Kidney (tissue), 14 donors: ENCODE data around the gene AK3. TPM values are rescaled to one million over a fixed set of nuclear protein-coding genes. Genes with fewer than 3 reads are reported as not detected.
"Not testable (repeated sequence)": the region's sequence is repeated elsewhere in the genome, so short reads cannot be mapped to it uniquely, and the experiment has no call there.

Source experiments
- DNase-seq, 5 donors: peaks; one replicate each; pipeline ENCODE4 v3.0.0-alpha.2; 2013 to 2020
- FAIRE-seq: peaks from 2 replicates; lab custom pipeline; 2012; peaks lifted over from hg19 to GRCh38; lab: Jason Lieb, UNC
- H3K27ac ChIP-seq, 2 donors: one replicate each; pipeline ENCODE4 v1.7.0; 2013; ENCODE audit warnings: low read depth in 2 of 2, low read length in 2 of 2, inconsistent platforms in 1 of 2
- H3K27me3 ChIP-seq: one replicate; pipeline ENCODE4 v1.7.1; 2013; ENCODE audit warnings: low read length, inconsistent platforms; ENCODE audit not compliant: control insufficient read depth, insufficient read depth
- H3K36me3 ChIP-seq, 3 donors: one replicate each; pipeline versions ENCODE4 v1.7.0 to v1.7.1; 2013; ENCODE audit warnings: low read length in 3 of 3, control low read depth in 1 of 3, inconsistent platforms in 1 of 3; ENCODE audit not compliant: insufficient read depth in 3 of 3, control insufficient read depth in 2 of 3
- H3K4me1 ChIP-seq, 3 donors: one replicate each; pipeline versions ENCODE4 v1.7.0 to v1.7.1; 2013; ENCODE audit warnings: low read length in 3 of 3, inconsistent platforms in 1 of 3, low read depth in 1 of 3; ENCODE audit not compliant: control insufficient read depth in 2 of 3, insufficient read depth in 2 of 3
- H3K4me3 ChIP-seq, 3 donors: one replicate each; pipeline versions ENCODE4 v1.7.0 to v1.8.1; 2013; ENCODE audit warnings: low read length in 3 of 3, control low read depth in 1 of 3, inconsistent platforms in 1 of 3
- H3K9ac ChIP-seq, 3 donors: one replicate each; pipeline versions ENCODE4 v1.7.0 to v1.7.1; 2013; ENCODE audit warnings: low read length in 3 of 3, control low read depth in 1 of 3, inconsistent platforms in 1 of 3
- H3K9me3 ChIP-seq, 3 donors: one replicate each; pipeline versions ENCODE4 v1.7.0 to v1.7.1; 2013; ENCODE audit warnings: low read length in 3 of 3, control low read depth in 1 of 3, inconsistent platforms in 1 of 3; ENCODE audit not compliant: control insufficient read depth in 2 of 3, insufficient read depth in 1 of 3
- intact Hi-C: fragments of 100-400 bp; cut with DNase I; formaldehyde crosslinking; loops from one replicate; pipeline ENCODE4 v1.11.1; 2022
- polyA plus RNA-seq: library from polyadenylated mRNA; stranded (reverse); fragments of 350-450 nt; fragmentation: Illumina TruSeq; extraction: RNeasy Lipid Tissue Mini Kit (QIAGEN cat#74804); gene quantifications from one replicate; pipeline ENCODE4 v1.2.3, GENCODE V29; 2014; ENCODE audit warnings: low read depth, low replicate concordance; ENCODE audit not compliant: insufficient read depth
- total RNA-seq: library from RNA; stranded (reverse); fragmentation: NEBNext Ultra II Directional; extraction: Animal tissue kit (Norgen Biotek cat#: 25700); gene quantifications from one replicate; pipeline ENCODE4 v1.2.1, GENCODE V29; 2021
- TF ChIP-seq, protein P1 (sequence below): IDR thresholded peaks from 3 replicates; pipeline ENCODE4 v1.5.1; 2012; ENCODE audit warnings: mild to moderate bottlenecking, moderate library complexity, borderline replicate concordance; ENCODE audit not compliant: insufficient read depth; ENCODE audit errors: extremely low read depth
- donor health status: control.
- donor health status: control.
- donor health status: control.
- donor health status: control.
- donor health status: control.
- donor health status: DM: yes; HTN: yes; CAD: no.
- donor health status: Normal renal cell carcinoma (clear cell type).

The AK3 gene
- total and polyA plus RNA-seq, 2 donors from 2014 or later, result 70.9 to 93.5 TPM

DNA sequence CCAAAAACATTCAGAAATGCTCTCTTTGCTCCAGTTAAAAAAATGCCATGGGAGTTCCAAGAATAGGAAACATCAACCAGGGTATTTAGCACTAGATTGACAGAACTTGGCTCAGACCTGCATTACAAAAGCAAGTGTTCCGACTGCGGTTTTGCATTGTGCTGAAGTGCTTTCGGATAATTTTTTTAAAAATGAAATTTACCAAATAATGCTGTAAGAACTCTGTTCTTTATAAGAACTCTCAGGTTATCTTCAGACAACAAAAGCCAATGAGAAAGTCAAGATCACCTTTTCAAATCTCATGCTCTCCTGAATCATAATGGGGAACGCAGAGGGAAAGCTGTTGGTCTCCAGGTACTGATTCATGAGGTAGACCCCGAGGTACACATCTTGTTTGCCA, 79.4 kb downstream of the AK3 start:
- intact Hi-C loops, result no loop called here
- peak overlapping the region; percentile 39 to 66 (median 42) for H3K9ac ChIP-seq
- TF ChIP-seq, protein P1, sequence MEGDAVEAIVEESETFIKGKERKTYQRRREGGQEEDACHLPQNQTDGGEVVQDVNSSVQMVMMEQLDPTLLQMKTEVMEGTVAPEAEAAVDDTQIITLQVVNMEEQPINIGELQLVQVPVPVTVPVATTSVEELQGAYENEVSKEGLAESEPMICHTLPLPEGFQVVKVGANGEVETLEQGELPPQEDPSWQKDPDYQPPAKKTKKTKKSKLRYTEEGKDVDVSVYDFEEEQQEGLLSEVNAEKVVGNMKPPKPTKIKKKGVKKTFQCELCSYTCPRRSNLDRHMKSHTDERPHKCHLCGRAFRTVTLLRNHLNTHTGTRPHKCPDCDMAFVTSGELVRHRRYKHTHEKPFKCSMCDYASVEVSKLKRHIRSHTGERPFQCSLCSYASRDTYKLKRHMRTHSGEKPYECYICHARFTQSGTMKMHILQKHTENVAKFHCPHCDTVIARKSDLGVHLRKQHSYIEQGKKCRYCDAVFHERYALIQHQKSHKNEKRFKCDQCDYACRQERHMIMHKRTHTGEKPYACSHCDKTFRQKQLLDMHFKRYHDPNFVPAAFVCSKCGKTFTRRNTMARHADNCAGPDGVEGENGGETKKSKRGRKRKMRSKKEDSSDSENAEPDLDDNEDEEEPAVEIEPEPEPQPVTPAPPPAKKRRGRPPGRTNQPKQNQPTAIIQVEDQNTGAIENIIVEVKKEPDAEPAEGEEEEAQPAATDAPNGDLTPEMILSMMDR, result no peak
- no peaks in the 10 kb centered on the region for H3K27me3 ChIP-seq
- no peaks in the 10 kb centered on the region for H3K36me3 ChIP-seq
- FAIRE-seq, result no peak
- no peak for DNase-seq
- no peak overlapping the region for H3K27ac ChIP-seq
- H3K9me3 ChIP-seq, result no peaks in the 10 kb centered on the region
- peaks cover 3 to 17% (median 8%) of the 10 kb centered on the region in 3 donors for H3K4me1 ChIP-seq
- peak overlapping the region; percentile 74 to 84 (median 75) for H3K4me3 ChIP-seq

DNA sequence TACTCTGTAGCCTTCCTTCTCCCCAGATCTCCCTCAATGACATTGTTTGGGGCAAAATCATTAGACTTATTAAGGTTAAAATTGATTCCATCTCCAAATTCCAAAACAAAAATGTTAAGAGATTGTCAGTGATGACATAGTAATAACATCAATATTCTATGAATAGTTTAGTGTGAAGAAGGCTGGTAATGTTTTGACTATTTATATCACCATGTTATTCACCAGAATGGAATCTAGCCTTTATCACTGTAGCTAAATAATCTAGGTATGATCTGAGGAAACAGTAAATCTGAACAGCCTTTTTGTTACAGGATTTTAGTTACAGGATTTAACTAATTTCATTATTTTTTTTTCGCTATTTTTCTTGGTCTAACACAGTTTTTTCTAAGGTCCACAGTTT, 79.8 kb downstream of the AK3 start:
- no peaks in the 10 kb centered on the region for H3K36me3 ChIP-seq
- no peak overlapping the region for H3K9ac ChIP-seq
- H3K9me3 ChIP-seq, result no peaks in the 10 kb centered on the region
- intact Hi-C loops, result no loop called here
- FAIRE-seq (no peak), DNase-seq (no peak)
- TF ChIP-seq, protein P1, result no peak
- no peaks in the 10 kb centered on the region for H3K27me3 ChIP-seq
- no peak overlapping the region for H3K27ac ChIP-seq
- peaks cover 3 to 17% (median 8%) of the 10 kb centered on the region in 3 donors for H3K4me1 ChIP-seq
- no peak overlapping the region for H3K4me3 ChIP-seq

DNA sequence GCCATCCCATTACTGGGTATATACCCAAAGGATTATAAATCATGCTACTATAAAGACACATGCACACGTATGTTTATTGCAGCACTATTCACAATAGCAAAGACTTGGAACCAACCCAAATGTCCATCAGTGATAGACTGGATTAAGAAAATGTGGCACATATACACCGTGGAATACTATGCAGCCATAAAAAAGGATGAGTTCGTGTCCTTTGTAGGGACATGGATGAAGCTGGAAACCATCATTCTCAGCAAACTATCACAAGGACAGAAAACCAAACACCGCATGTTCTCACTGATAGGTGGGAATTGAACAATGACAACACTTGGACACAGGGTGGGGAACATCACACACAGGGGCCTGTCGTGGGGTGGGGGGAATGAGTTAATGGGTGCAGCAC, 80.3 kb downstream of the AK3 start:
- H3K4me3 ChIP-seq, H3K9ac ChIP-seq, H3K9me3 ChIP-seq, intact Hi-C loops, DNase-seq, H3K27ac ChIP-seq, H3K36me3 ChIP-seq, FAIRE-seq, H3K27me3 ChIP-seq: not testable (repeated sequence)
- H3K4me1 ChIP-seq, result peaks cover 3 to 17% (median 8%) of the 10 kb centered on the region in 3 donors

Other genes starting within 250 kb of the AK3 start
- 9.0 TPM for gene PLPP6, start 78.9 kb downstream of the AK3 start, total RNA-seq
- gene PLPP6, start 78.9 kb downstream of the AK3 start, polyA plus RNA-seq, result 6.7 TPM
- gene SPATA6L, start 74.7 kb downstream of the AK3 start, total RNA-seq, result 15.1 TPM
- gene SPATA6L, start 74.7 kb downstream of the AK3 start, polyA plus RNA-seq, result 1.5 TPM
- 24.7 TPM for gene CDC37L1, start 61.6 kb downstream of the AK3 start, total RNA-seq
- gene CDC37L1, start 61.6 kb downstream of the AK3 start, polyA plus RNA-seq, result 16.9 TPM
- 22.8 TPM for gene RCL1, start 51.7 kb upstream of the AK3 start, total RNA-seq
- gene RCL1, start 51.7 kb upstream of the AK3 start, polyA plus RNA-seq, result 15.7 TPM
- gene JAK2, start 244.1 kb upstream of the AK3 start, total RNA-seq, result 23.3 TPM
- gene JAK2, start 244.1 kb upstream of the AK3 start, polyA plus RNA-seq, result 4.5 TPM